ENCODE results near the gene CHRNB1.

Gene CHRNB1

DNA sequence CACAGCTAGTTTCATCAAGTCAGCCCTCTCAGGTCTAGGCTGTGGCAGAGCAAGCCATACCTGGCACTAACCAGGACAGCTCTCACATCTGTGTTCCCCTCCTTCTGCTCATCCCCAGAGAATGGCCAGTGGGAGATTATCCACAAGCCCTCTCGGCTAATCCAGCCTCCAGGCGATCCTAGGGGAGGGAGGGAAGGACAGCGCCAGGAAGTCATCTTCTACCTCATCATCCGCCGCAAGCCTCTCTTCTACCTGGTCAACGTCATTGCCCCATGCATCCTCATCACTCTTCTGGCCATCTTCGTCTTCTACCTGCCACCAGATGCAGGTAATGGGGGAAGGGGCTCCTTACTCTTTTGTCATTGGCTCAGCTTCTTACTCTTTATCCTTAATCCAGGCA, 3.6 kb downstream of the CHRNB1 start:
- H3K4me3 ChIP-seq (replicated peaks; ENCODE audit: low read depth, low read length), result no peak overlapping the region
- TF ChIP-seq, protein P1, sequence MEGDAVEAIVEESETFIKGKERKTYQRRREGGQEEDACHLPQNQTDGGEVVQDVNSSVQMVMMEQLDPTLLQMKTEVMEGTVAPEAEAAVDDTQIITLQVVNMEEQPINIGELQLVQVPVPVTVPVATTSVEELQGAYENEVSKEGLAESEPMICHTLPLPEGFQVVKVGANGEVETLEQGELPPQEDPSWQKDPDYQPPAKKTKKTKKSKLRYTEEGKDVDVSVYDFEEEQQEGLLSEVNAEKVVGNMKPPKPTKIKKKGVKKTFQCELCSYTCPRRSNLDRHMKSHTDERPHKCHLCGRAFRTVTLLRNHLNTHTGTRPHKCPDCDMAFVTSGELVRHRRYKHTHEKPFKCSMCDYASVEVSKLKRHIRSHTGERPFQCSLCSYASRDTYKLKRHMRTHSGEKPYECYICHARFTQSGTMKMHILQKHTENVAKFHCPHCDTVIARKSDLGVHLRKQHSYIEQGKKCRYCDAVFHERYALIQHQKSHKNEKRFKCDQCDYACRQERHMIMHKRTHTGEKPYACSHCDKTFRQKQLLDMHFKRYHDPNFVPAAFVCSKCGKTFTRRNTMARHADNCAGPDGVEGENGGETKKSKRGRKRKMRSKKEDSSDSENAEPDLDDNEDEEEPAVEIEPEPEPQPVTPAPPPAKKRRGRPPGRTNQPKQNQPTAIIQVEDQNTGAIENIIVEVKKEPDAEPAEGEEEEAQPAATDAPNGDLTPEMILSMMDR (IDR thresholded peaks at IDR 0.05; ENCODE audit: low read depth, low read length, missing control alignments), result no peak
- no peak for DNase-seq (ENCODE audit: extremely low read depth, low read depth)

DNA sequence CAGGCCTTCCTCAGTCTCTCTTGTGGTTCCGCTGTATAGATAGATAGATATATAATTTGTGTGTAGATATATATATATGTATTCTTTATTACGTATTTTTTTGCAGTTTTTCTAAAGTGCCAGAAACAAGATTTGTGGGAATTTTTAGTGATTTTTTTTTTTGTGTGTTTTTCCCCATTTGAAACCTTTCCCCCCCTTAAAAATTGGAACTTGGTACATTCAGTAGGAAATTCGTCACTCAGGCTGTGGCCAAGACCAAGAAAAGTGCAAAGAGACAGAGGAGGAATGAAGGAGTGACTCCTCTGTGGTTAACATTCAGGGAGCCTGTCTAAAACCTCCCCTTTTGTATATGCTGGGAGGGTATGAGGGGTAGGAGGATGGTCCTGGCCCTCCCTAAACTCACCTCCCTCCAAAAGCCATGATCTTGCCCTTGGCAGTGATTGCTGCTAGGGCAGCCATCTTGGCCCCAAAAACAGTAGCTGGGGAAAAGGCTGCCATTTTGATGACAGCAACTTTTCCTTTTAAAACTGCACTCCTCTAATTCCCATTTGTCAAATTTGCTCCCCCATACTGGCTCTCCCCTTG, 15.2 kb downstream of the CHRNB1 start:
- no peak for DNase-seq (ENCODE audit: extremely low read depth, low read depth)
- H3K4me3 ChIP-seq (replicated peaks; ENCODE audit: low read depth, low read length), result no peak overlapping the region
- TF ChIP-seq, protein P1 (IDR thresholded peaks at IDR 0.05; ENCODE audit: low read depth, low read length, missing control alignments), result no peak

DNA sequence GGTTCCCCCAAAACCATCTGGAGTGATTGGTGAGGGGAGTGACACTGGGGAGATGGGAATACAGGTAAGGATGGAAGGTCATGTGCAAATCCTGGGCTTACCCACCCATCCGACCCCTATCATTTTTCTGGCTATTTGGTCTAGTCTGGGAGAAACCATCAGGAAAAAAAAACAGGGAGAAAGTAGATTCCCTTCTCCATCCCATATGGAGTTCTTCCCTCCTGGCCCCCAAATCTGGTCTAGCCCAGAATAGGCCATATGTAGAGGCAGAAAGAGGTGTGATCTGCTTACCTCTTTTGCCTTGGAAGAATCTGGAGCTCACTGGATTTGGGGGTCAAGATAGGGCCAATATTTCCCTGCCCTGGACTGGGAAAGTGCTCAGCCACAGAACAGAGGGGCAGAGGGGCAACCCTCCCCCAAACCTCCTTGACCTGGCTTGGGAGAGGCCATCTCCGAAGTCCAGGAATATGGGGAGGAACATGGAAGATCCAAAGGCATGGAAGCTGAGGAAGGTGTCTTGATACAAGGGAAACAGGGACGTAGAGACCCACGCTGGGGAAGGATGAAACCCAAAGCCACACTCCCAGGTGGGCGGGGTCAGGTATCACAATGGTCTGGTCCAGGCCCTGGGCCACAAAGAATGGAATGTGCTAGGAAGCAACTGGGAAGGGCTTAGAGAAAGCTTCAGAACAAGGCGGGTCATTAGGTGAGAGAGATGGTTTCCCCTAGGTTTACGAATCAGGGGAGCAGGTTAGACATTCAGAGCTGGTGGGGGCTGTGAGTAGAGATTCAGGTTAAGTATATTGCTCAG, 16.2 kb downstream of the CHRNB1 start:
- no peak overlapping the region for H3K4me3 ChIP-seq (replicated peaks; ENCODE audit: low read depth, low read length)
- TF ChIP-seq, protein P1 (IDR thresholded peaks at IDR 0.05; ENCODE audit: low read depth, low read length, missing control alignments), result no peak
- no peak for DNase-seq (ENCODE audit: extremely low read depth, low read depth)

DNA sequence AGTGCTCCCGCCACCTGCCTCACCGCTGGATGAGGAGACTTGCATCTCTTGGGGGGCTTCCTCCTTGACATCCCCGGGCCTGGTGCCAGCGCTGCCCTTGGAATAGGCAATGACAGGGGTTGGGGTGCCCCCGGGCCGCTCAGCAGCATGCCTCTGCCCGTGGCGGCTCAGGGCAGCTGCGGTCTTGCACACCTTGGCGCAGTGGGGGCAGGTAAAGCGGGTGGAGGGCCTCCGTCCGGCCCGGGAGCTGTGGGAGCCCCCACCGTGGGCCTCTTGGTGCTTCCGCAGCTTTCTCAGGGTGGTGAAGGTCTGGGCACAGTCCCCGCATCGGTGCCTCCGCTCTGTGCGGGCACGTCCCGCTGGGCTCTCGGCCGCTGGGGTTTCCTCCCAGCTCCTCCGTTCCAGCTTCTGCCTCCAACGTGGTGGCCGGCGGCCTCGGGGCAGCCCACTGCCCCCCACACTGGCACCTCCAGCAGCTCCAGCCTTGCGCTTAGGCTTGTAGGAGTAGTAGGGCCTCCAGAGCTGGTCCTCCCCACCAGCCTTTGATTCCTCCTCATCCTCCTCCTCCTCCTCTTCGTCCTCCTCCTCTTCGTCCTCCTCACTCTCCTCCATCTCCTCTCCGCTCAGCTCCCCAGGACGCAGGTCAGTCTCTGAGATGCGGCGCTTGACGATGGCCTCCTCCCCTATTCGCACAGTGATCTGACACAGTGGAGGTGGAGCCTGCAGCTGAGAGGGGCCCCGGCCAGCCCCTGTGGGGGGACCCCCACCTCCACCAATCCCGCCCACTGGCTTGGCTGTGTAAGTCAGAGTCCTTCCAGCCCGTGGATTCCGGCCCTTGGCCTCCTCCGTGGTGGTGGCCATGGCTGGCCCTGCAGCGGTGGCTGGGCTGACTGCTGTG, 17.9 kb downstream of the CHRNB1 start:
- TF ChIP-seq, protein P1 (IDR thresholded peaks at IDR 0.05; ENCODE audit: low read depth, low read length, missing control alignments), result no peak
- DNase-seq (ENCODE audit: extremely low read depth, low read depth), result no peak
- H3K4me3 ChIP-seq (replicated peaks; ENCODE audit: low read depth, low read length), result no peak overlapping the region

DNA sequence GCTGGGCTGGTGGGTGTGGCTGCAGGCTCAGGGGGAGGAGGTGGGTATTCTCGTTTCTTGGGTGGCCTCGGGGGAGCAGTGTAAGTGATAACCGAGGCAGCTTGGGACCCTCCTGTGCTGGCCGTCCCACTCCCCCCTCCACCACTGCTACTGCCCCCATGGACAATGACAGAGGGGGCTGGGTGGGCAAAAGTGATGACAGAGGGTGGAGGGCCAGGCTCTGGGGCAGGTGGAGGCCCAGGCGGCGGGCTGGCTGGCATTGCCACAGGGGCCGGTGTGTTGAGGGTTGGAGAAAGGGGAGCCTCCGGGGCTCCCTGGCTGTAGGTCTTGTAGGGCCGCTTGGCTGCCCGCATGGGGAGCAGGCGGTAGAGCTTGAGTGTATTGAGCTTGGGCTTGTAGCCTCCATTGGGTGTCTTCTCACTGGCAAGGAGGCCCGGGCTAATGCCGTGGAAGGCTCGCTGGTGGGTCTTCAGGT, 18.5 kb downstream of the CHRNB1 start:
- no peak overlapping the region for H3K4me3 ChIP-seq (replicated peaks; ENCODE audit: low read depth, low read length)
- no peak for DNase-seq (ENCODE audit: extremely low read depth, low read depth)
- TF ChIP-seq, protein P1 (IDR thresholded peaks at IDR 0.05; ENCODE audit: low read depth, low read length, missing control alignments), result no peak

DNA sequence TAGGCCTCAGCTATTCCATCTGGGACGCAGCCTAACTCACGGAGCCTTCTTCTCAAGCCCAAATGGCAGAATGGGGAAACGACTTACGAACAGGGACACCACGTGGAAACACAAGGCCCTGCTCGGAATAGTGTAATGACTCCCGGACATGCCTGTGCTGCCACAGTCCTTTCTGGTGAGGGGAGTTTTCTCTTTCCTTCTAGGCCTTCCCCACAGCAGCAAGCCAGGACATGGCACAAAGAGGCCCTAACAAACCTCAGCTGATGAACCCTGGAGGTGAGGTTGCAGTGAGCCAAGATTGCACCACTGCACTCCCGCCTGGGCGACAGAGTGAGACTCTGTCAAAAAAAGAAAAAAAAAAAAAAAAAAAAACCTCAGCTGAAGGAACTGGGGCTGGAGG, 19.2 kb downstream of the CHRNB1 start:
- TF ChIP-seq, protein P1 (IDR thresholded peaks at IDR 0.05; ENCODE audit: low read depth, low read length, missing control alignments), result no peak
- no peak overlapping the region for H3K4me3 ChIP-seq (replicated peaks; ENCODE audit: low read depth, low read length)
- DNase-seq (ENCODE audit: extremely low read depth, low read depth), result no peak
